ENCODE measurements around the gene C1orf167. TPM values are rescaled to one million over a fixed set of nuclear protein-coding genes. Genes with fewer than 3 reads are reported as not detected.

Gene C1orf167
- total and polyA plus RNA-seq, 10 of the 15 experiments (the other 5 are each of a cell fraction or from before 2014, with no cell fraction given) = 0.17 to 0.31 TPM; not detected in 8

DNA sequence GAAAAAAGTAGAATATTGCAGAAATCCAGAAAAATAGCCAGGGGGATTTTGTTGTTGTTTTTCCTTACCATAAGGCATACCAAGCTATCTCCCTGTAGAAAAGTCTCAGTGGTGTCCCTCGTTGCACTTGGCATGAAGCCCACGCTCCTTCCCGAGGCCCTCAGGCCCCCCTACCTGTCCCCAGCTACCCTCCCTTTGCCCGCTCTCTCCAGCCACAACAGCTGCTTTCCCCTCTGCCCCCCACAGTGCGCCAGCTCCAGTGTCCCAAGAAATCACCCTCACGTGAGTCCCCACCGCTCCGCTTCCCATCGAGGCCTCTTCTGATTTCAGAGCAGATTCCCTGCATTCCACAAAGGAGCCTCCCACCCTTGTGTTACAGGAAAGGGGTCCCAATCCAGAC is 17.7 kb upstream of the C1orf167 start:
- no TSS peak for BruUV-seq (replicated peaks)
- Histone ChIP-seq H3K4me2 (ENCODE audit: control insufficient read depth, insufficient read depth) (no peak overlapping the region), H3K79me2 (ENCODE audit: control insufficient read depth, insufficient read depth, low read length) (no peaks in the 10 kb centered on the region), H3K9ac (ENCODE audit: control insufficient read depth, insufficient read depth, low read length) (no peak overlapping the region), H3K27ac (ENCODE audit: control insufficient read depth, insufficient read depth) (no peak overlapping the region), H3K36me3 (ENCODE audit: control insufficient read depth in 2 of 2, insufficient read depth in 2 of 2, low read length in 1 of 2) (no peaks in the 10 kb centered on the region), H3K4me3 (no peak overlapping the region), H3K9me3 (replicated peaks; ENCODE audit: control insufficient read depth, insufficient read depth, low read length) (no peaks in the 10 kb centered on the region), H3K27me3 (replicated peaks in 1 of 2; ENCODE audit: control insufficient read depth in 2 of 2, insufficient read depth in 2 of 2, low read length in 1 of 2) (no peaks in the 10 kb centered on the region), H3K4me1 (ENCODE audit: control insufficient read depth, insufficient read depth, low read length) (peaks cover 15% of the 10 kb centered on the region), H4K20me1 (ENCODE audit: control insufficient read depth, insufficient read depth) (no peaks in the 10 kb centered on the region), H2AFZ (ENCODE audit: control insufficient read depth, low read depth, low read length) (no peak overlapping the region)
- intact Hi-C loops (cut with micrococcal nuclease; ENCODE audit: unreplicated experiment) = no loop called here
- TF ChIP-seq LARP7 (IDR thresholded peaks at IDR 0.05) (no peak), NFYB (IDR thresholded peaks at IDR 0.05; ENCODE audit: insufficient read depth, low read depth, low read length) (no peak), BMI1 (IDR thresholded peaks at IDR 0.05; ENCODE audit: borderline replicate concordance) (no peak)
- ATAC-seq = no peak
- RAD21 ChIA-PET (ENCODE audit: unreplicated experiment) = no interaction called here
- in situ Hi-C loops (cut with MboI) = no loop called here
- CTCF ChIA-PET = no interaction called here
- SMC1A ChIA-PET (ENCODE audit: uncharacterized antibody, unreplicated experiment) = no interaction called here
- no peak for DNase-seq (ENCODE audit: low read depth, low spot score)
- 84% methylated on average over 9 of the region's 9 CpGs for WGBS (ENCODE audit: insufficient coverage, insufficient replicate concordance, low lambda C conversion rate, missing lambda C conversion rate)
- no peak for FAIRE-seq
- POLR2A ChIA-PET = no interaction called here

DNA sequence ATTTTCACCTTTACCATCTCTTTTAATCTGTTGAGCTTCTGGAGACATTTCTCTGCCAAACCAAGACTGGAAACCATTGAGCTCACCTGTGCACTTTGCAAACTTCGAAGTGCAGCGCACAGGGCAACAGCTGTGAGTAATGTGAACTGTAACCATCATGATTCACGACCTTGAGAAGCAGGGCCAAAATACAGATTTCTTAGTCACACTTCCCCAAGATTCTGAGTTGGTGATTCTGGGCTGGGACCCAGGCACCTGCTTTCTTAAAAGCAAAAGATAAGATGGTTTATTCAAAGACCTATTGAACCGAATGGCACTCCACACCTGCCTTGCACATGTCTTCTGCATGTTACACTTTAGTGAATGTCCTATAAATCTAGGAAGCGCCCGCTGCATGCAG is 15.9 kb upstream of the C1orf167 start:
- Histone ChIP-seq H3K27me3 (replicated peaks in 1 of 2; ENCODE audit: control insufficient read depth in 2 of 2, insufficient read depth in 2 of 2, low read length in 1 of 2) (no peaks in the 10 kb centered on the region), H3K27ac (ENCODE audit: control insufficient read depth, insufficient read depth) (no peak overlapping the region), H3K9ac (ENCODE audit: control insufficient read depth, insufficient read depth, low read length) (no peak overlapping the region), H3K9me3 (replicated peaks; ENCODE audit: control insufficient read depth, insufficient read depth, low read length) (no peaks in the 10 kb centered on the region), H3K36me3 (ENCODE audit: control insufficient read depth in 2 of 2, insufficient read depth in 2 of 2, low read length in 1 of 2) (no peaks in the 10 kb centered on the region), H3K4me2 (ENCODE audit: control insufficient read depth, insufficient read depth) (no peak overlapping the region), H3K4me3 (no peak overlapping the region), H2AFZ (ENCODE audit: control insufficient read depth, low read depth, low read length) (no peak overlapping the region), H3K79me2 (ENCODE audit: control insufficient read depth, insufficient read depth, low read length) (no peaks in the 10 kb centered on the region), H3K4me1 (ENCODE audit: control insufficient read depth, insufficient read depth, low read length) (peaks cover 9% of the 10 kb centered on the region), H4K20me1 (ENCODE audit: control insufficient read depth, insufficient read depth) (no peaks in the 10 kb centered on the region)
- WGBS (ENCODE audit: insufficient coverage, insufficient replicate concordance, low lambda C conversion rate, missing lambda C conversion rate) = 79% methylated on average over 6 of the region's 6 CpGs
- ChIA-PET POLR2A (no interaction called here), SMC1A (ENCODE audit: uncharacterized antibody, unreplicated experiment) (no interaction called here), CTCF (interaction anchor here (0.8 kb wide), 1 partner anchor 27 kb away, joined by 3 read pairs; no protein-coding TSS in a partner anchor), RAD21 (ENCODE audit: unreplicated experiment) (no interaction called here)
- intact Hi-C loops (cut with micrococcal nuclease; ENCODE audit: unreplicated experiment) = no loop called here
- FAIRE-seq (no peak), DNase-seq (ENCODE audit: low read depth, low spot score) (no peak), ATAC-seq (no peak)
- in situ Hi-C loops (cut with MboI) = no loop called here
- no peak for TF ChIP-seq CREM (IDR thresholded peaks at IDR 0.05; ENCODE audit: low read depth)
- no peak for TF ChIP-seq POLR2AphosphoS5 (IDR thresholded peaks at IDR 0.05; ENCODE audit: low read length)
- TF ChIP-seq RB1 (IDR thresholded peaks at IDR 0.05; ENCODE audit: borderline replicate concordance) = no peak
- no TSS peak for BruUV-seq (replicated peaks)
